Activated T-cell treated with anti-CD3 and anti-CD28 coated beads for 24 hours (primary cell): ENCODE data around the gene PRRG4.
"Not testable (repeated sequence)": the region's sequence is repeated elsewhere in the genome, so short reads cannot be mapped to it uniquely, and the experiment has no call there.

Source experiments
- DNase-seq: peaks from one replicate; pipeline ENCODE4 v3.0.0-alpha.2; 2020; ENCODE audit warnings: low read depth

PRRG4 gene

GRCh38 chr11:32830796-32831195 is 1.1 kb downstream of the PRRG4 start:
- DNase-seq = no peak

GRCh38 chr11:32831221-32831620 is 1.5 kb downstream of the PRRG4 start:
- DNase-seq = no peak

- no peak for DNase-seq
These were observed 4.2 kb downstream of the PRRG4 start for GRCh38 chr11:32833921-32834320.

- DNase-seq = no peak
These were observed 7.2 kb downstream of the PRRG4 start for GRCh38 chr11:32836946-32837345.

GRCh38 chr11:32838505-32839274 is 9.0 kb downstream of the PRRG4 start:
- DNase-seq = no peak

GRCh38 chr11:32839308-32839707 is 9.6 kb downstream of the PRRG4 start:
- no peak for DNase-seq

- no peak for DNase-seq
These were observed 10.9 kb downstream of the PRRG4 start for GRCh38 chr11:32840587-32840986.

GRCh38 chr11:32843544-32843943 is 13.8 kb downstream of the PRRG4 start:
- no peak for DNase-seq

GRCh38 chr11:32847511-32847910 is 17.8 kb downstream of the PRRG4 start:
- DNase-seq = no peak

GRCh38 chr11:32849761-32850160 is 20.0 kb downstream of the PRRG4 start:
- DNase-seq = no peak

GRCh38 chr11:32851251-32851650 is 21.5 kb downstream of the PRRG4 start:
- no peak for DNase-seq

GRCh38 chr11:32852207-32852606 is 22.5 kb downstream of the PRRG4 start:
- DNase-seq = no peak

- no peak for DNase-seq
These were observed 25.9 kb downstream of the PRRG4 start for GRCh38 chr11:32855601-32856000.

- no peak for DNase-seq
These were observed 29.0 kb downstream of the PRRG4 start for GRCh38 chr11:32858731-32859130.

- DNase-seq = no peak
These were observed 32.3 kb downstream of the PRRG4 start for GRCh38 chr11:32861850-32862577.

- DNase-seq = no peak
These were observed 34.8 kb downstream of the PRRG4 start for GRCh38 chr11:32864555-32864954.

- DNase-seq = not testable (repeated sequence)
These were observed 39.0 kb downstream of the PRRG4 start for GRCh38 chr11:32868752-32869151.

GRCh38 chr11:32870676-32871075 is 40.9 kb downstream of the PRRG4 start:
- peak; percentile 21 for DNase-seq

GRCh38 chr11:32874132-32874531 is 44.4 kb downstream of the PRRG4 start:
- DNase-seq = no peak

GRCh38 chr11:32881286-32881685 is 51.6 kb downstream of the PRRG4 start:
- no peak for DNase-seq

GRCh38 chr11:32883421-32883820 is 53.7 kb downstream of the PRRG4 start:
- DNase-seq = no peak

- DNase-seq = no peak
These were observed 54.3 kb downstream of the PRRG4 start for GRCh38 chr11:32884023-32884422.

GRCh38 chr11:32884770-32885384 is 55.1 kb downstream of the PRRG4 start:
- no peak for DNase-seq
